Measurements from ENCODE around the gene CD40. TPM values are rescaled to one million over a fixed set of nuclear protein-coding genes. Genes with fewer than 3 reads are reported as not detected.

The CD40 gene
- total and polyA plus RNA-seq, 2 of the 4 experiments (the other 2 are of a cell fraction) = 0.36 to 0.92 TPM

- Histone ChIP-seq H4K8ac (ENCODE audit: low read depth in 2 of 2, low read length in 2 of 2) (no peak overlapping the region), H3K18ac (ENCODE audit: low read depth, low read length) (no peak overlapping the region), H2BK20ac (ENCODE audit: low read depth, low read length) (no peak overlapping the region), H2AK5ac (ENCODE audit: low read depth, low read length) (no peak overlapping the region), H3K56ac (ENCODE audit: extremely low read depth, insufficient read depth, low read length) (no peak overlapping the region), H2AK9ac (replicated peaks; ENCODE audit: low read depth, low read length, poor library complexity) (no peak overlapping the region), H3K4me1 (ENCODE audit: control insufficient read depth, insufficient read depth, low read length) (no peaks in the 10 kb centered on the region), H3K9ac (ENCODE audit: low read depth, low read length) (no peak overlapping the region), H2BK15ac (ENCODE audit: low read depth, low read length) (no peak overlapping the region), H3K4me2 (ENCODE audit: low read depth, low read length) (no peak overlapping the region), H4K91ac (ENCODE audit: insufficient read depth, low read depth, low read length) (no peak overlapping the region), H3K4ac (ENCODE audit: low read depth, low read length) (no peak overlapping the region), H3K27me3 (ENCODE audit: control insufficient read depth, insufficient read depth, low read length) (peaks cover 14% of the 10 kb centered on the region), H2BK120ac (ENCODE audit: low read depth, low read length) (no peak overlapping the region), H3K9me1 (ENCODE audit: insufficient read depth, low read length) (no peaks in the 10 kb centered on the region), H2AFZ (replicated peaks; ENCODE audit: low read length, poor library complexity) (no peak overlapping the region), H4K20me1 (ENCODE audit: insufficient read depth, low read length) (no peaks in the 10 kb centered on the region), H3K14ac (replicated peaks; ENCODE audit: low read depth, low read length) (no peak overlapping the region), H3K9me3 (ENCODE audit: control insufficient read depth, insufficient read depth, low read length) (no peaks in the 10 kb centered on the region), H2BK5ac (ENCODE audit: low read depth, low read length, poor library complexity, severe bottlenecking) (no peak overlapping the region), H3K79me1 (ENCODE audit: low read depth in 1 of 2, low read length in 2 of 2) (no peaks in the 10 kb centered on the region), H3K27ac (ENCODE audit: insufficient read depth, low read length) (no peak overlapping the region), H3K23ac (ENCODE audit: low read depth, low read length) (no peak overlapping the region), H3K36me3 (ENCODE audit: control insufficient read depth, insufficient read depth, low read length) (no peaks in the 10 kb centered on the region), H3K4me3 (ENCODE audit: insufficient read depth, low read depth, low read length) (no peak overlapping the region), H4K5ac (ENCODE audit: low read depth, low read length) (no peak overlapping the region)
- in situ Hi-C loops (cut with MboI; ENCODE audit: low sequenced_read_pairs) (no loop called here), intact Hi-C loops (cut with micrococcal nuclease) (no loop called here), dilution Hi-C loops (cut with HindIII; ENCODE audit: low sequenced_read_pairs, unreplicated experiment) (no loop called here)
- ATAC-seq (ENCODE audit: low read depth) (no peak), DNase-seq (no peak)
- ChIA-PET POLR2A (ENCODE audit: unreplicated experiment) (no interaction called here), CTCF (no interaction called here)
- WGBS, 2 experiments (ENCODE audit: extremely low coverage in 2 of 2, insufficient read length in 1 of 2) = 14% methylated on average over 2 of the region's 5 CpGs; no CpG with 5 or more reads in 1 of the 2 experiments
- TF ChIP-seq CHD1 (IDR thresholded peaks at IDR 0.05; ENCODE audit: low read depth, low read length) (no peak), NFE2L2 (IDR thresholded peaks at IDR 0.05; ENCODE audit: low read depth, low read length) (no peak), FOS (IDR thresholded peaks at IDR 0.05; ENCODE audit: low read depth, low read length) (no peak), BHLHE40 (IDR thresholded peaks at IDR 0.05; ENCODE audit: low read depth, low read length) (no peak), CEBPB (IDR thresholded peaks at IDR 0.05; ENCODE audit: low read depth, low read length) (no peak), MAZ (IDR thresholded peaks at IDR 0.05; ENCODE audit: borderline replicate concordance, low read depth, low read length) (no peak), POLR2A (IDR thresholded peaks at IDR 0.05; ENCODE audit: low read depth, low read length) (no peak), RFX5 (IDR thresholded peaks at IDR 0.05; ENCODE audit: low read depth, low read length) (no peak), SMC3 (IDR thresholded peaks at IDR 0.05; ENCODE audit: low read depth, low read length) (no peak), MXI1 (IDR thresholded peaks at IDR 0.05; ENCODE audit: borderline replicate concordance, low read depth, low read length) (no peak)
- BruUV-seq (replicated peaks) = no TSS peak
These were observed 42.5 kb downstream of the CD40 start for GRCh38 chr20:46160661-46161060.

All from IMR-90 (cell line).